Measurements from ENCODE around the gene F11. TPM values are rescaled to one million over a fixed set of nuclear protein-coding genes. Genes with fewer than 3 reads are reported as not detected.
A peak's percentile ranks its signal among the peaks of the same experiment; 100 is the strongest.
"Not testable (repeated sequence)": the region's sequence is repeated elsewhere in the genome, so short reads cannot be mapped to it uniquely, and the experiment has no call there.

F11 gene
- total and polyA plus RNA-seq, 2 experiments from 2014 or later: 7.1 to 9.5 TPM

- H3K9me3 ChIP-seq (ENCODE audit: low read depth): no peaks in the 10 kb centered on the region
- TF ChIP-seq EZH2 (IDR thresholded peaks at IDR 0.05; ENCODE audit: borderline replicate concordance): no peak
- TF ChIP-seq EZH2phosphoT487 (IDR thresholded peaks at IDR 0.05; ENCODE audit: low read depth, severe bottlenecking, unreplicated experiment): no peak
- TF ChIP-seq CTCF (IDR thresholded peaks at IDR 0.05; ENCODE audit: poor library complexity): no peak
- H3K4me2 ChIP-seq: no peak overlapping the region
- no peaks in the 10 kb centered on the region for H3K79me2 ChIP-seq
- no peak overlapping the region for H3K4me3 ChIP-seq
- 71% methylated on average over 6 of the region's 6 CpGs for WGBS (ENCODE audit: low lambda C conversion rate, missing lambda C conversion rate)
- H4K20me1 ChIP-seq (ENCODE audit: insufficient read depth, poor library complexity, severe bottlenecking): no peaks in the 10 kb centered on the region
- H3K4me1 ChIP-seq (ENCODE audit: insufficient read depth): peaks cover 8% of the 10 kb centered on the region
- peak; percentile 31 for DNase-seq (ENCODE audit: low spot score)
- no peaks in the 10 kb centered on the region for H3K27me3 ChIP-seq
- H2AFZ ChIP-seq: no peak overlapping the region
- peak overlapping the region; percentile 69 for H3K27ac ChIP-seq
- no peaks in the 10 kb centered on the region for H3K36me3 ChIP-seq (replicated peaks; ENCODE audit: insufficient read depth, low read depth)
- no peaks in the 10 kb centered on the region for H3K9me2 ChIP-seq (replicated peaks; ENCODE audit: insufficient read depth)
These were observed 5.9 kb upstream of the F11 start for GRCh38 chr4:186260117-186260503.

GRCh38 chr4:186260504-186261448 is 5.2 kb upstream of the F11 start:
- Histone ChIP-seq H4K20me1 (ENCODE audit: insufficient read depth, poor library complexity, severe bottlenecking) (no peaks in the 10 kb centered on the region), H3K36me3 (replicated peaks; ENCODE audit: insufficient read depth, low read depth) (no peaks in the 10 kb centered on the region), H3K27me3 (no peaks in the 10 kb centered on the region), H3K9me2 (replicated peaks; ENCODE audit: insufficient read depth) (no peaks in the 10 kb centered on the region), H3K79me2 (no peaks in the 10 kb centered on the region), H2AFZ (no peak overlapping the region), H3K9me3 (ENCODE audit: low read depth) (no peaks in the 10 kb centered on the region), H3K27ac (peak overlapping the region; percentile 72), H3K4me1 (ENCODE audit: insufficient read depth) (peaks cover 15% of the 10 kb centered on the region), H3K4me2 (no peak overlapping the region), H3K4me3 (no peak overlapping the region)
- TF ChIP-seq EZH2 (IDR thresholded peaks at IDR 0.05; ENCODE audit: borderline replicate concordance) (no peak), EZH2phosphoT487 (IDR thresholded peaks at IDR 0.05; ENCODE audit: low read depth, severe bottlenecking, unreplicated experiment) (no peak)
- 73% methylated on average over 12 of the region's 12 CpGs for WGBS (ENCODE audit: low lambda C conversion rate, missing lambda C conversion rate)
- DNase-seq (ENCODE audit: low spot score): peak; percentile 31

- WGBS (ENCODE audit: low lambda C conversion rate, missing lambda C conversion rate): 91% methylated on average over 7 of the region's 7 CpGs
- peak overlapping the region; percentile 53 for H3K27ac ChIP-seq
- no peaks in the 10 kb centered on the region for H4K20me1 ChIP-seq (ENCODE audit: insufficient read depth, poor library complexity, severe bottlenecking)
- H3K27me3 ChIP-seq: no peaks in the 10 kb centered on the region
- H2AFZ ChIP-seq: no peak overlapping the region
- H3K9me3 ChIP-seq (ENCODE audit: low read depth): no peaks in the 10 kb centered on the region
- H3K4me3 ChIP-seq: no peak overlapping the region
- no peak for DNase-seq (ENCODE audit: low spot score)
- TF ChIP-seq EZH2phosphoT487 (IDR thresholded peaks at IDR 0.05; ENCODE audit: low read depth, severe bottlenecking, unreplicated experiment) (no peak), CTCF (IDR thresholded peaks at IDR 0.05; ENCODE audit: poor library complexity) (no peak)
- no peak overlapping the region for H3K4me2 ChIP-seq
- H3K79me2 ChIP-seq: no peaks in the 10 kb centered on the region
- peaks cover 27% of the 10 kb centered on the region for H3K4me1 ChIP-seq (ENCODE audit: insufficient read depth)
- no peaks in the 10 kb centered on the region for H3K36me3 ChIP-seq (replicated peaks; ENCODE audit: insufficient read depth, low read depth)
- H3K9me2 ChIP-seq (replicated peaks; ENCODE audit: insufficient read depth): no peaks in the 10 kb centered on the region
These were observed 1.3 kb upstream of the F11 start for GRCh38 chr4:186264660-186265059.

- Histone ChIP-seq H3K27ac (peak overlapping the region; percentile 53), H3K4me1 (ENCODE audit: insufficient read depth) (peaks cover 27% of the 10 kb centered on the region)
- 88% methylated on average over 11 of the region's 11 CpGs for WGBS (ENCODE audit: low lambda C conversion rate, missing lambda C conversion rate)
- not testable (repeated sequence) for H3K4me3 ChIP-seq; H3K36me3 ChIP-seq (replicated peaks; ENCODE audit: insufficient read depth, low read depth); H3K4me2 ChIP-seq; H3K27me3 ChIP-seq; H3K79me2 ChIP-seq; H3K9me2 ChIP-seq (replicated peaks; ENCODE audit: insufficient read depth); DNase-seq (ENCODE audit: low spot score); H3K9me3 ChIP-seq (ENCODE audit: low read depth); H2AFZ ChIP-seq; H4K20me1 ChIP-seq (ENCODE audit: insufficient read depth, poor library complexity, severe bottlenecking)
These were observed 739 bp upstream of the F11 start for GRCh38 chr4:186265250-186265649.
